Hepatocyte (in vitro differentiated cells): ENCODE results near the gene SLC24A1. TPM values are rescaled to one million over a fixed set of nuclear protein-coding genes. Genes with fewer than 3 reads are reported as not detected.

ENCODE experiments used
- DNase-seq: peaks from one replicate; pipeline ENCODE4 v3.0.0-alpha.2; 2016; ENCODE audit warnings: low spot score
- H2AFZ ChIP-seq: fragments of 200-600 bp; sonication (generic); 2 replicates; pipeline ENCODE4 v1.6.0; 2016; ENCODE audit warnings: antibody characterized with exemption, mild to moderate bottlenecking
- H3K27ac ChIP-seq: fragments of 200-600 bp; sonication (generic); 2 replicates; pipeline ENCODE4 v1.5.1; 2016; ENCODE audit warnings: mild to moderate bottlenecking
- H3K27me3 ChIP-seq: fragments of 200-600 bp; sonication (generic); 2 replicates; pipeline ENCODE4 v1.6.1; 2016
- H3K36me3 ChIP-seq: fragments of 200-600 bp; sonication (generic); replicated peaks from 2 replicates; pipeline ENCODE4 v1.5.1; 2016; ENCODE audit warnings: low read depth; ENCODE audit not compliant: insufficient read depth
- H3K4me1 ChIP-seq: fragments of 200-600 bp; sonication (generic); 2 replicates; pipeline ENCODE4 v1.5.1; 2016; ENCODE audit warnings: mild to moderate bottlenecking, moderate library complexity; ENCODE audit not compliant: insufficient read depth
- H3K4me2 ChIP-seq: fragments of 200-600 bp; sonication (generic); 2 replicates; pipeline ENCODE4 v1.6.0; 2016
- H3K4me3 ChIP-seq: fragments of 200-600 bp; sonication (generic); 2 replicates; pipeline ENCODE4 v1.5.1; 2016; ENCODE audit warnings: mild to moderate bottlenecking
- H3K79me2 ChIP-seq: fragments of 200-600 bp; sonication (generic); 2 replicates; pipeline ENCODE4 v1.6.0; 2017; ENCODE audit warnings: mild to moderate bottlenecking
- H3K9me2 ChIP-seq: fragments of 200-600 bp; sonication (generic); replicated peaks from 2 replicates; pipeline ENCODE4 v1.6.0; 2017; ENCODE audit warnings: mild to moderate bottlenecking; ENCODE audit not compliant: insufficient read depth
- H3K9me3 ChIP-seq: fragments of 200-600 bp; sonication (generic); 2 replicates; pipeline ENCODE4 v1.5.1; 2016; ENCODE audit warnings: low read depth, mild to moderate bottlenecking
- H4K20me1 ChIP-seq: fragments of 200-600 bp; sonication (generic); 2 replicates; pipeline ENCODE4 v1.6.0; 2016; ENCODE audit warnings: mild to moderate bottlenecking; ENCODE audit not compliant: insufficient read depth, poor library complexity, severe bottlenecking
- EZH2 ChIP-seq: fragments of 200-600 bp; sonication (generic); IDR thresholded peaks from 2 replicates; pipeline ENCODE4 v1.6.1; 2016; ENCODE audit warnings: antibody characterized with exemption, mild to moderate bottlenecking, borderline replicate concordance
- EZH2phosphoT487 ChIP-seq: fragments of 200-600 bp; sonication (generic); IDR thresholded peaks from one replicate; pipeline ENCODE4 v1.6.1; 2018; ENCODE audit warnings: antibody characterized with exemption, mild to moderate bottlenecking, low read depth, moderate library complexity; ENCODE audit not compliant: unreplicated experiment, severe bottlenecking
- WGBS: methylation state at CpG from one replicate; pipeline ENCODE4 v1.1.6; 2016; ENCODE audit warnings: low lambda C conversion rate; ENCODE audit errors: missing lambda C conversion rate; 5-methylcytosine and 5-hydroxymethylcytosine counted together
- polyA plus RNA-seq: library from polyadenylated mRNA; unstranded; fragments of >200 nt; fragmentation: Nextera tagmentation; extraction: Ambion mirVana; gene quantifications from 2 replicates; pipeline ENCODE4 v1.2.1, GENCODE V29; 2016
- total RNA-seq: library from RNA; depleted of rRNA; stranded (reverse); fragments of >200 nt; gene quantifications from 2 replicates; pipeline ENCODE4 v1.2.3, GENCODE V29; 2014
- TF ChIP-seq, protein P1 (sequence below): fragments of 200-600 bp; sonication (generic); IDR thresholded peaks from 2 replicates; pipeline ENCODE4 v1.5.1; 2016; ENCODE audit warnings: antibody characterized with exemption, mild to moderate bottlenecking; ENCODE audit not compliant: poor library complexity

Gene SLC24A1
- total and polyA plus RNA-seq, 2 experiments from 2014 or later = 3.6 to 7.4 TPM

DNA sequence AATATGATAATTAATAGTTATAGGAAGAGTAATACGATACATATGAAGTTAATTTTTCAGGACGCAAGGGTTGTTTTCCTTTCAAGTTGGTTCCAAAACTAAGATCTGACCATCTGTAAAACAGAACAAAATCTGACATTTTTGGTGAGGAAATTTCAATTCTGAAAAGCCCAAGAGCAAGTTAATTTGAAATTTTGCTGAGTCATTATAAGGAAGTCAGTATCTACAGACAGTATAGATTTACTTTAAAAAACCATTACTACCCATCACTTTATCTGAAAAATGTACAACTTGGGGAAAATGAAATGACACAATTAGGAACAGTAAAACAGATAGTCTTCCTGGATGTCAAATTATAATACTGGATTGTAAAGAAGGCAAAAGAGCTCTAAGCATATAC, 23.3 kb upstream of the SLC24A1 start:
- Histone ChIP-seq H3K79me2 (peaks cover 2% of the 10 kb centered on the region), H3K27me3 (no peaks in the 10 kb centered on the region), H3K36me3 (no peaks in the 10 kb centered on the region), H3K4me2 (no peak overlapping the region), H2AFZ (no peak overlapping the region), H4K20me1 (no peaks in the 10 kb centered on the region), H3K9me3 (no peaks in the 10 kb centered on the region), H3K4me1 (no peaks in the 10 kb centered on the region), H3K27ac (no peak overlapping the region), H3K4me3 (no peak overlapping the region), H3K9me2 (no peaks in the 10 kb centered on the region)
- no peak for TF ChIP-seq EZH2
- TF ChIP-seq EZH2phosphoT487 = no peak
- TF ChIP-seq, protein P1, sequence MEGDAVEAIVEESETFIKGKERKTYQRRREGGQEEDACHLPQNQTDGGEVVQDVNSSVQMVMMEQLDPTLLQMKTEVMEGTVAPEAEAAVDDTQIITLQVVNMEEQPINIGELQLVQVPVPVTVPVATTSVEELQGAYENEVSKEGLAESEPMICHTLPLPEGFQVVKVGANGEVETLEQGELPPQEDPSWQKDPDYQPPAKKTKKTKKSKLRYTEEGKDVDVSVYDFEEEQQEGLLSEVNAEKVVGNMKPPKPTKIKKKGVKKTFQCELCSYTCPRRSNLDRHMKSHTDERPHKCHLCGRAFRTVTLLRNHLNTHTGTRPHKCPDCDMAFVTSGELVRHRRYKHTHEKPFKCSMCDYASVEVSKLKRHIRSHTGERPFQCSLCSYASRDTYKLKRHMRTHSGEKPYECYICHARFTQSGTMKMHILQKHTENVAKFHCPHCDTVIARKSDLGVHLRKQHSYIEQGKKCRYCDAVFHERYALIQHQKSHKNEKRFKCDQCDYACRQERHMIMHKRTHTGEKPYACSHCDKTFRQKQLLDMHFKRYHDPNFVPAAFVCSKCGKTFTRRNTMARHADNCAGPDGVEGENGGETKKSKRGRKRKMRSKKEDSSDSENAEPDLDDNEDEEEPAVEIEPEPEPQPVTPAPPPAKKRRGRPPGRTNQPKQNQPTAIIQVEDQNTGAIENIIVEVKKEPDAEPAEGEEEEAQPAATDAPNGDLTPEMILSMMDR = no peak
- DNase-seq = no peak
- 97% methylated on average over 2 of the region's 2 CpGs for WGBS

DNA sequence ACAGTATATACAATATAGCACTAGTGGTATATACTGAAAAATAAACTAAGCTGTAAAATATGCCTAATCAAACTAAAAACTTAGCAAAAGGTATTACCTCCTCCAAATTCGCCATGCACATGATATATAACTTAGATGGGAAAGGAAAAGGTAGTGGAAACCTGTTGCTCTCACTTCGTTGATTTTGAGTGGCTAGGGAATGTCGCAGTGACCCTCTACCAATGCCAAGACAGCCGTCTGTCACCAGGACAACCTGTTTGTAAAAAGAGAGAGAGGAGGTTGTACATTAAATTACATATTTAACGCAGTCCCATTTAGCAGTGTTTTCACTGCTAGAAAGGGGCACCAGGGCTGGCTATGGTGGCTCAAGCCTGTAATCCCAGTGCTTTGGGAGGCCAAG, 22.1 kb upstream of the SLC24A1 start:
- Histone ChIP-seq H3K9me2 (no peaks in the 10 kb centered on the region), H3K4me2 (no peak overlapping the region), H2AFZ (no peak overlapping the region), H4K20me1 (no peaks in the 10 kb centered on the region), H3K79me2 (peaks cover 7% of the 10 kb centered on the region), H3K4me1 (no peaks in the 10 kb centered on the region), H3K36me3 (no peaks in the 10 kb centered on the region), H3K9me3 (no peaks in the 10 kb centered on the region), H3K27me3 (no peaks in the 10 kb centered on the region), H3K4me3 (no peak overlapping the region), H3K27ac (no peak overlapping the region)
- WGBS = 98% methylated on average over 5 of the region's 5 CpGs
- DNase-seq = no peak
- TF ChIP-seq EZH2 (no peak), EZH2phosphoT487 (no peak)
- TF ChIP-seq, protein P1 = no peak

DNA sequence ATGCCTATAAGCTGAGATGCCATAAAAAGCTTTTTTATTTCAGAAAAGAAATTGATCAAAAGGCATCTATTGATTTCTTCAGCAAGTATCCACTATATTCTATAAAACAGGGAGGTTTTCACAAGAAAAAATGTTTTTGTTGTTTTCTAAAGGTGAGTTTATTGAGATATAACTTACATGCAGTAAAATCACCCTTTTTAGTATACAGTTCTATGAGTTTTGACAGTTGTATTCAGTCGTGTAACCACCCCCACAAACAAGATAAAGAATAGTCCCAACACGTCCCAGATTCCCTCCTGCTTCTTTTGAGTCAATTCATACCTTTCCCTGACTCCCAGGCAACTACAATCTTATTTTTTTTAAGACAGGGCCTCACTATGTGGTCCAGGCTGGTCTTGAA, 18.6 kb upstream of the SLC24A1 start:
- H3K27ac ChIP-seq = no peak overlapping the region
- H4K20me1 ChIP-seq = no peaks in the 10 kb centered on the region
- H3K4me1 ChIP-seq = no peaks in the 10 kb centered on the region
- no peaks in the 10 kb centered on the region for H3K27me3 ChIP-seq
- 98% methylated on average over 2 of the region's 2 CpGs for WGBS
- no peak overlapping the region for H3K4me3 ChIP-seq
- no peak overlapping the region for H2AFZ ChIP-seq
- no peaks in the 10 kb centered on the region for H3K9me2 ChIP-seq
- no peak overlapping the region for H3K4me2 ChIP-seq
- H3K36me3 ChIP-seq = no peaks in the 10 kb centered on the region
- H3K79me2 ChIP-seq = peaks cover 35% of the 10 kb centered on the region
- no peak for DNase-seq
- TF ChIP-seq EZH2 (no peak), EZH2phosphoT487 (no peak)
- TF ChIP-seq, protein P1 = no peak
- H3K9me3 ChIP-seq = no peaks in the 10 kb centered on the region

DNA sequence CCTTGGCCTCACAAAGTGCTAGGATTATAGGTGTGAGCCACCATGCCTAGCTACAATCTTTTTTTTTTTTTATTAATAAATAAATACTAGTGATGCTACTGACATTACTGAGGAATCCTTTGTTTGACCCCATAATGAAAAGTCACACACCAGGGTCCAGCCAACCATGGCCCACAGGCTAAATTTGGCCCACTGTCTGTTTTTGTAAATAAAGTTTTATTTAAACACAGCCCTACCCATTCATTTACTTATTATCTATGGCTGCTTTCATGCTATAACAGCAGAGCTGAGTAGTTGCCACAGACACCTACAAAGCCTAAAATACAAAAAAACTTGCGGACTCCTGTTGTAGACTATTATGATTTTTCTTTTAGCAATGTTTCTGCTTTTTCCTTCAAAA, 18.2 kb upstream of the SLC24A1 start:
- H3K4me2 ChIP-seq = no peak overlapping the region
- H3K9me3 ChIP-seq = no peaks in the 10 kb centered on the region
- H2AFZ ChIP-seq = no peak overlapping the region
- TF ChIP-seq, protein P1 = no peak
- TF ChIP-seq EZH2phosphoT487 = no peak
- TF ChIP-seq EZH2 = no peak
- WGBS = 97% methylated on average over 1 of the region's 1 CpG
- H3K4me1 ChIP-seq = no peaks in the 10 kb centered on the region
- peaks cover 39% of the 10 kb centered on the region for H3K79me2 ChIP-seq
- no peaks in the 10 kb centered on the region for H3K27me3 ChIP-seq
- DNase-seq = no peak
- no peak overlapping the region for H3K4me3 ChIP-seq
- no peak overlapping the region for H3K27ac ChIP-seq
- no peaks in the 10 kb centered on the region for H3K36me3 ChIP-seq
- no peaks in the 10 kb centered on the region for H3K9me2 ChIP-seq
- no peaks in the 10 kb centered on the region for H4K20me1 ChIP-seq
